MM.1S (cell line): ENCODE data around the gene MFNG.

Experiments used
- DNase-seq: peaks from one replicate; pipeline ENCODE4 v3.0.0-alpha.2; 2015
- H2AFZ ChIP-seq: fragments of 300-600 bp; sonication (generic); 2 replicates; pipeline ENCODE4 v1.6.0; 2016; ENCODE audit warnings: antibody characterized with exemption, low read length
- H3F3A ChIP-seq: fragments of 300-600 bp; sonication (generic); 2 replicates; pipeline ENCODE4 v1.6.1; 2016; ENCODE audit warnings: mild to moderate bottlenecking, antibody characterized with exemption, low read length, moderate library complexity, mixed read lengths; ENCODE audit not compliant: insufficient read depth
- H3K27ac ChIP-seq: fragments of 300-600 bp; sonication (generic); 2 replicates; pipeline ENCODE4 v1.5.1; 2016; ENCODE audit warnings: mild to moderate bottlenecking, low read length
- H3K27me3 ChIP-seq: fragments of 300-600 bp; sonication (generic); replicated peaks from 2 replicates; pipeline ENCODE4 v1.6.0; 2016; ENCODE audit warnings: low read length; ENCODE audit not compliant: insufficient read depth
- H3K36me3 ChIP-seq: fragments of 300-600 bp; sonication (generic); replicated peaks from 2 replicates; pipeline ENCODE4 v1.6.1; 2016; ENCODE audit warnings: mild to moderate bottlenecking, low read length, mixed read lengths; ENCODE audit not compliant: insufficient read depth
- H3K4me1 ChIP-seq: fragments of 300-600 bp; sonication (generic); 2 replicates; pipeline ENCODE4 v1.6.1; 2016; ENCODE audit warnings: low read length, mixed read lengths
- H3K4me2 ChIP-seq: fragments of 300-600 bp; sonication (generic); 2 replicates; pipeline ENCODE4 v1.6.0; 2016; ENCODE audit warnings: low read depth, low read length
- H3K4me3 ChIP-seq: fragments of 300-600 bp; sonication (generic); 2 replicates; pipeline ENCODE4 v1.5.1; 2016; ENCODE audit warnings: low read length, mixed read lengths
- H3K79me2 ChIP-seq: fragments of 300-600 bp; sonication (generic); 2 replicates; pipeline ENCODE4 v1.6.1; 2016; ENCODE audit warnings: mixed run types, low read length, mixed read lengths
- H3K9ac ChIP-seq: fragments of 300-600 bp; sonication (generic); 2 replicates; pipeline ENCODE4 v1.6.1; 2016; ENCODE audit warnings: low read length, mixed read lengths
- H3K9me2 ChIP-seq: fragments of 300-600 bp; sonication (generic); replicated peaks from 2 replicates; pipeline ENCODE4 v1.6.1; 2016; ENCODE audit warnings: mild to moderate bottlenecking, low read length, mixed read lengths; ENCODE audit not compliant: insufficient read depth
- H3K9me3 ChIP-seq: fragments of 300-600 bp; sonication (generic); replicated peaks from 2 replicates; pipeline ENCODE4 v1.6.1; 2016; ENCODE audit warnings: mild to moderate bottlenecking, low read length, mixed read lengths; ENCODE audit not compliant: insufficient read depth
- H4K20me1 ChIP-seq: fragments of 300-600 bp; sonication (generic); 2 replicates; pipeline ENCODE4 v1.6.1; 2016; ENCODE audit warnings: mild to moderate bottlenecking, low read length, moderate library complexity, mixed read lengths; ENCODE audit not compliant: insufficient read depth
- EZH2 ChIP-seq: fragments of 300-600 bp; sonication (generic); optimal IDR thresholded peaks from 2 replicates; pipeline ENCODE3; 2017; ENCODE audit warnings: low read depth, mild to moderate bottlenecking, antibody characterized with exemption, low read length, mixed read lengths
- EZH2phosphoT487 ChIP-seq: fragments of 300-600 bp; sonication (generic); IDR thresholded peaks from 2 replicates; pipeline ENCODE4 v1.6.1; 2018; ENCODE audit warnings: antibody characterized with exemption, low read length
- TF ChIP-seq, protein P1 (sequence below): fragments of 300-600 bp; sonication (generic); IDR thresholded peaks from 2 replicates; pipeline ENCODE4 v1.5.1; 2016; ENCODE audit warnings: antibody characterized with exemption, low read length, mixed read lengths

Gene MFNG

DNA sequence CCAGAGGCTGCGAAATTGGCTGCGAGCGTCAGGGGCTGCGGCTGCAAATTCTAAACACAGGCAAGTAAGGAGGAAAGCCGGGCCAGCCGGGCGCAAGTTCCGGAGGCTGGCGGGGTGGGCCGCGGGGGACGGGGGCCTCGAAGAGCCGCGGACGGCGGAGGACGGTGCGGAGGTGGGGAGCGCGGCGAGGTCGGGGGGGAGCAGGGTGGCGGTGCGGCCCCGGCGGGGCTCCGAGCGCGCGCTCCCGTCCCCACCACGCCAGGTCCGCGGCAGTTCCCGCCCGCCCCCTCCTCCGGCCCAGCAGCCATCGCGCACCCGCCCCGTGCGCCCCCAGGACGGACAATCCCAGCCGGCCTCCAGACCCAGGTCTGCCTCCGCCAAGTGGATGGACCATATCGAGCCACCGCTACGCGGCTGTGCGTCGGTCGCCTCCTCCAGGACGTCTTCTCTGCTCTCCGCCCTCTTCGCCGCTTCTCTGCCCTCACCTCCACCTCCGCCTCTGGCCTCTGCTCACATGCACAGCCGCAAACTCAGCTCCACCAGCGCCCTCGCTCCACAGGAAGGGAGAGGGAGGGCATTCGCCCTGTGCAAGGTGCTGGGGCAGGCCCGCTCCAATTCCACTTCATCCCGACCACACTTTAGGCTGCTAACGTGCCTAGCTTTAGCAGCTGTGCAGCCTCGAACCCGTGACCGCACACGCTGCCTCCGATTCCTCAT lies 66.1 kb downstream of the MFNG start:
- H3K9ac ChIP-seq = no peak overlapping the region
- no peak for TF ChIP-seq EZH2
- TF ChIP-seq, protein P1, sequence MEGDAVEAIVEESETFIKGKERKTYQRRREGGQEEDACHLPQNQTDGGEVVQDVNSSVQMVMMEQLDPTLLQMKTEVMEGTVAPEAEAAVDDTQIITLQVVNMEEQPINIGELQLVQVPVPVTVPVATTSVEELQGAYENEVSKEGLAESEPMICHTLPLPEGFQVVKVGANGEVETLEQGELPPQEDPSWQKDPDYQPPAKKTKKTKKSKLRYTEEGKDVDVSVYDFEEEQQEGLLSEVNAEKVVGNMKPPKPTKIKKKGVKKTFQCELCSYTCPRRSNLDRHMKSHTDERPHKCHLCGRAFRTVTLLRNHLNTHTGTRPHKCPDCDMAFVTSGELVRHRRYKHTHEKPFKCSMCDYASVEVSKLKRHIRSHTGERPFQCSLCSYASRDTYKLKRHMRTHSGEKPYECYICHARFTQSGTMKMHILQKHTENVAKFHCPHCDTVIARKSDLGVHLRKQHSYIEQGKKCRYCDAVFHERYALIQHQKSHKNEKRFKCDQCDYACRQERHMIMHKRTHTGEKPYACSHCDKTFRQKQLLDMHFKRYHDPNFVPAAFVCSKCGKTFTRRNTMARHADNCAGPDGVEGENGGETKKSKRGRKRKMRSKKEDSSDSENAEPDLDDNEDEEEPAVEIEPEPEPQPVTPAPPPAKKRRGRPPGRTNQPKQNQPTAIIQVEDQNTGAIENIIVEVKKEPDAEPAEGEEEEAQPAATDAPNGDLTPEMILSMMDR = no peak
- no peak for TF ChIP-seq EZH2phosphoT487
- H3K36me3 ChIP-seq = no peaks in the 10 kb centered on the region
- H3K27ac ChIP-seq = no peak overlapping the region
- H3F3A ChIP-seq = no peaks in the 10 kb centered on the region
- no peak overlapping the region for H3K4me3 ChIP-seq
- no peaks in the 10 kb centered on the region for H3K9me2 ChIP-seq
- H2AFZ ChIP-seq = no peak overlapping the region
- DNase-seq = peak; percentile 12
- no peaks in the 10 kb centered on the region for H3K9me3 ChIP-seq
- no peaks in the 10 kb centered on the region for H4K20me1 ChIP-seq
- H3K4me1 ChIP-seq = no peaks in the 10 kb centered on the region
- H3K27me3 ChIP-seq = peaks cover 98% of the 10 kb centered on the region
- no peaks in the 10 kb centered on the region for H3K79me2 ChIP-seq
- 0 out of 2 replicates have a peak overlapping the region, but pooled peaks have one; percentile 0 for H3K4me2 ChIP-seq

DNA sequence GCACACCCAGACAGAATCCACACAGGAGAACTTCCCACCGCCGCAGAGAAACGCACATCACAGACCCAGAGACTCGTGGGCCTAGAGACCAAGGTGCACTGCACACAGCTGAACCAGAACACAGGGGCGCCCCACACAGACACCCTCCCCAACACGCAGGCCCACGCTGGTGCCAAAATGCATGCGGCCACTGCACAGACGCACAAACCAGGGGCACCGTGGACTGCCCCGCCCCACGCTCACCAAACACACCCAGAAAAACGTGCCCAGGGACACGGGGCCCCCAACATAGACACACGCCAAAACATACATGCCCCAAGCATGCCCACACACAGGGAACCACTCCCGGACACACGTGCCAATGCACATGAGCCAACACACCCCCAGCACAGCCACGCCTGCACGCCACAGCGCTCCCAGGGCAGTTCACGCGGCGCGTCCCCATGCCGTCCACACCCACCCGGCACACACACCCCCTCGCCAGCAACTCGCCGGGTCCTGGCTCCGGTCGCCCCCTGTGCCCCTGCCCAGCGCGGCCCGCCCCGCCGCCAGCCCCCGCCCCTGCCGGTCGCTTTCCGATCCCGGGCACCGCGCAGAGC lies 66.7 kb downstream of the MFNG start:
- TF ChIP-seq EZH2 = no peak
- no peak for TF ChIP-seq EZH2phosphoT487
- TF ChIP-seq, protein P1 = no peak
- no peak overlapping the region for H3K4me2 ChIP-seq

More for the DNA sequence above, 66.7 kb downstream of the MFNG start:
- no peaks in the 10 kb centered on the region for H3K9me3 ChIP-seq
- no peak overlapping the region for H3K9ac ChIP-seq
- H3K4me1 ChIP-seq = no peaks in the 10 kb centered on the region
- no peak overlapping the region for H3K4me3 ChIP-seq
- H3K36me3 ChIP-seq = no peaks in the 10 kb centered on the region
- no peaks in the 10 kb centered on the region for H3F3A ChIP-seq
- H2AFZ ChIP-seq = no peak overlapping the region
- no peaks in the 10 kb centered on the region for H3K9me2 ChIP-seq
- H3K79me2 ChIP-seq = no peaks in the 10 kb centered on the region
- DNase-seq = no peak
- H3K27me3 ChIP-seq = peaks cover 98% of the 10 kb centered on the region
- no peak overlapping the region for H3K27ac ChIP-seq
- H4K20me1 ChIP-seq = no peaks in the 10 kb centered on the region
